Measurements from ENCODE around the gene LNX2. TPM values are rescaled to one million over a fixed set of nuclear protein-coding genes. Genes with fewer than 3 reads are reported as not detected.
A peak's percentile ranks its signal among the peaks of the same experiment; 100 is the strongest.

Gene LNX2
- total RNA-seq, 1 experiment from 2014 or later, result 9.3 TPM

DNA sequence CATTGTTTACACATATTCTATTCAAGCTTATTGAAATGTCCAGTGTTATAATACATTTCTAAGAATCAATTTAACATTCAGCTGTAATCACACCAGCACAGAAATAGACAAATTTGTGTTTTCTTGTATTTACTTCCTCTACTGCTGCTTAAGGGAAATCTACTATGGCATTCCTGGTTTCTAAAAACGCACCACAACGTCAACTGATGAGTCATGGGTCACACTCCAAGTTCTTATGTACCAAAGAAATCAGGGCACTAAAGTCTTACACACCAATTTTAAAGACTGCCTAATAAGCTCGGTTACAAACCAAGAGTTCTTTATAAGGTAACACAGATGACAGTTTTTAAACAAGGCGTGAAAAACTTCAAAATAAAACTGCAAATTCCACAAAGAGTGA, 13.2 kb downstream of the LNX2 start:
- peak; percentile 78 for DNase-seq (ENCODE audit: low read depth)

- DNase-seq (ENCODE audit: low read depth), result no peak
Measured at GRCh38 chr13:27605610-27606200, 14.6 kb downstream of the LNX2 start.

DNA sequence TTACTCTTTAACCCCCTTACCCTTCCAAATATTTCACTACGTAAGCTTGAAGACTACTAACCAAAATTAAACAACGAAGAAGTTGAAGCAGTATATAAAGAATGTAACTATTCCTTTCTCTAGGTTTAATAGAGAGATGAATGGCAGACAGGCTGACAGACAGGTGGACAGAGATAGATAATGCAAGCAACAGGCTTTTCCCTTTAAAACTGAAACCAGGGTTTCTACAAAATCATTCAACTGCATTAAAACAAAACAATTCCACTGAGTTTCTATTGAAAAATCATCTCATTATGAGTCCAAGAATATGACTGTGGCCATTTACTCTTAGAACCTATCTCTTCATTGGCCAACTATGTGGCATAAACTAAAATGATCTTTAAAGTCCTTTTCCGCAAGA, 15.2 kb downstream of the LNX2 start:
- DNase-seq (ENCODE audit: low read depth), result no peak

DNA sequence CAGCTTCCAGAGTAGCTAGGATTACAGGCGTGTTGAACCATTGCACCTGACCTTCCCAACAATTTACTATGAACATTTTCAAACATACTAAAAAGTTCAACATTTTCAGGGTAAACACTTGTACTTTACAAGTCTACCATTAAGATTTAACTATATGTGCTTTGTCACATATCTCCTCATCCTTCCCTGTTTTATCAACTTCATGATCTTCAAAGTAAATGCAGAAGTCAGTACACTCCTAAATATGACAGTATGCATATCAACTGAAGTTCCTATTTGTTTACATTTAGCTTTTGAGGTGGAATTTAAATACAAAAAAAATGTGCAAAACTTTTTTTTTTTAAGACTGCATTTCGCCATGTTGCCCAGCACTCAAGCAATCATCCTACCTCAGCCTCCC, 18.5 kb downstream of the LNX2 start:
- no peak for DNase-seq (ENCODE audit: low read depth)

- no peak for DNase-seq (ENCODE audit: low read depth)
Measured at GRCh38 chr13:27601208-27601607, 19.1 kb downstream of the LNX2 start.

DNA sequence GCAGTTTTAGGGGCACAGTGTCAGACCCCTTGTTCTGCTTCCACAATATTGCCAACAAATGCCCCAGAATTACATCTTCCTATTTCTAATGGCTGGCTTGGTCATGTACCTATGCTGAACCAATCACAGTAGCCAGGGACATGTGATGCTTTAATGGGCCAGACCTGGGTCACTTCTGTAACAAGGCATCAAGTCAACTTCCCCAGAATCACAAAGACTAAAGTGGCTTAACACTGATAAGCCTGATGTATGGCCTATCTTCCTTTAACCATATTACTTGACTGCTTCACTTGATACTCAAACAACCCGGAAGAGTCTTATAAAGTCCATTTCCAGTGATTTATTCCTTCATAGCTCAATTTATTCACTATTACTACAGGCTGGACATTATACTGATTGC, 19.6 kb downstream of the LNX2 start:
- no peak for DNase-seq (ENCODE audit: low read depth)

DNA sequence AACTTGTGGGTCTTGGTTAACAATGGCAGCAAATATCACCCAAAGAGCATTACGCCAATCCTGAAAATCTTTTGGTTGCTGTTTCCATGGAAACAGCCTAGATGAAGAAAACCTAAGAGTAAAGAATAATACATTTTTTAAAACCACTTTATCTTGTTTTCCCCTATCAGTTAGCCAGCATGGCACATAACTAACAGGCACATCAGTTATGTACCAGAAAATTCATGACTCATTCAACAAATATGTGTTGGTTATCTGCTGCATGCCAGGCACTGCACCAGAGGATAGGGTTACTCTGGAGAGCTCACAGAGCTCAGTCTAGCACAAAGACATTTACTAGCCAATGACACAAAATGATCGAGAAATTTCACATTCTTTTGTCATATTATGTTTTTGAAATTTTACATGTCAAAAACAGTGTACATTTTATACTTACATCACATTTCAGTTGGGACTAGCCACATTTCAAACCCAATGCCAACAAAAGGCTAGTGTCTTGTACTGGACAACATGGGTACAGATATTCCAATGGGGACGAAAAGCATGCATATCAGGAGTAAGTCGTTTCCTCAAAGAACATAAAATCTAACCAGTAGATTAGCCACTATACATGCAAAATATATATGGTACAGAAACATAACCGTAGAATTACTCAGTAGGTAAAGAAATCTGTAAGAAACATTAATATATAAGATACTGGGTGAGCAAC, 20.3 kb downstream of the LNX2 start:
- DNase-seq (ENCODE audit: low read depth), result peak; percentile 90

GRCh38 chr13:27599096-27599495, 21.2 kb downstream of the LNX2 start:
- DNase-seq (ENCODE audit: low read depth), result no peak

- peak; percentile 52 for DNase-seq (ENCODE audit: low read depth)
Measured at GRCh38 chr13:27595055-27595811, 25.1 kb downstream of the LNX2 start.

- DNase-seq (ENCODE audit: low read depth), result no peak
Measured at GRCh38 chr13:27593267-27593666, 27.1 kb downstream of the LNX2 start.

DNA sequence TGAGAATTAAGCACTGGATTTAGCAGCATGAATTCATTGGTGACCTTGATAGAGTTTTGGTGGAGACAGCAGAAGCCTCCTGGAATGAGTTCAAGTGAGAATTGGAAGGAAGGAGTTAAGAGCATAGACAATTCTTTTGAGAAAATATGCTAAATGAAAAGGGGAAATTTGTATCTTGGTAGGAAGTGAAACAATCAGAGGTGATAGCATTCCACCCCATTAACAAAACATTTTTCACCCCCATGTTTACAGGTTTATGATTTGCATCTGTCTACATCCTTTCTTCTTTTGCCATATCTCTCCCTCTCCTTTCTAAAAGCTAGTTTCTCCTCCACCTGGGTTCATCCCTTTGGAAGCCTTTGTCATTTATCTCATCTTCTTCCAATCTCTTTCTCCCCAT, 27.5 kb downstream of the LNX2 start:
- DNase-seq (ENCODE audit: low read depth), result no peak

- DNase-seq (ENCODE audit: low read depth), result no peak
Measured at GRCh38 chr13:27588405-27588804, 31.9 kb downstream of the LNX2 start.

GRCh38 chr13:27587095-27587746, 33.1 kb downstream of the LNX2 start:
- DNase-seq (ENCODE audit: low read depth), result no peak

- peak; percentile 70 for DNase-seq (ENCODE audit: low read depth)
Measured at GRCh38 chr13:27583645-27584044, 36.7 kb downstream of the LNX2 start.

DNA sequence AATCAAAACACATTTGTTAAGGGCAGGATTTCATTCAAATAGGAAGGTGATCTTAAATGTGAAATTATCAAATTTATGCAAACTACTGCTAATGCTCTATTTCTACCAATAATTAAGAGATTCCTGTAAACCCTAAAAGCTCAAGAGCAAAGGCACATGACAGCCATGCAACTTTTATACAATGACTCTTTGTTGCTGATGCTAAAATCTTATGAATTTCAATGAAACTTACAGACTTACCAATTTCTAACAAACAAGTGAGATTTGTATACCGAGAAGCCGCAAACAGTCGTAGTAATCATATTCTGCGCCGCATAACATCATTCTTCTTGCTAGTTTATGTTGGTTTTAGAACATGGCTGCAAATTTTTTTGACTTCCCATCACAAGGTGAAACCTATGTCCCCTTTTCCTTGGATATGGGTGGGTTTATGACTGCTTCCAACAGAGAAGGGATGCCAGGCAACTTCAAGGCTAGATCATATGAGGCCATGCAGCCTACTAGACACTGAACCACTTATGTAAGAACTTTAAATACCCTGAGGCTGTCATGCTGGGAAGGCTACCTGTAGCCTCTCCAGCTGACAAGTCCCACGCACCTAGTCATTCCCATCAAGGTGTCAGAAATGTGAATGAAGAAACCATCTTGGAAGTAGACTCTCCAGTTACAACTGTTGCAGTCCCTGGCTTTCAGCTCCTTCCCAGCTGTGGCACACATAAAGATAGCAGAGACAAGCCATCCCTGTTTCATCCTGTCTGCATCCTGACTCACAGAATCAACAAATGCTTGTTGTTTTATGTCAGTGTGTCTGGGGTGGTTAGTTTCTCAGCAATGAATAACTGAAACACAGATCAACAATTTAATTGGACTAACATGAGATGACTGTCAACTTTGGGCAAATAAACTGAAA, 42.0 kb downstream of the LNX2 start:
- peak; percentile 39 for DNase-seq (ENCODE audit: low read depth)

- peak; percentile 14 for DNase-seq (ENCODE audit: low read depth)
Measured at GRCh38 chr13:27574661-27575060, 45.7 kb downstream of the LNX2 start.

DNA sequence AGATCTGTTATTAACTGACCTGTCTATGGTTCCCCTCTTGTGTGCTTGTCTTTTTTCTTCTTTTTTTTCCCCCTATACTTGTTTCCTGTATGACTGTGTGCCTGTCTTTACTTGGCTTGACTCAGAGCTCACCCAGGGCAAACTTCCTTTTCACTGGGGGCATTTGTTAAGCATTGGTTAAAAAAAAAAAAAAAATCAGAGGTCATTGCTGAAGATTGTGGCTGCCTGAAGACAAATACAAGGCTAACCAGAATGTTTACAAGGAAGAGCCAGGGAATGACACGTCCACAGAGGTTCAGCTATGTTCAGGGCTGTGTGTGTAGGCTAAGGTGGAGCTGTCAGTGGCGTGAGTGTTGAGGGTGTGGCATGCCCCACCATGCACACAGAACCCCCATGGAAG, 47.1 kb downstream of the LNX2 start:
- peak; percentile 83 for DNase-seq (ENCODE audit: low read depth)

DNA sequence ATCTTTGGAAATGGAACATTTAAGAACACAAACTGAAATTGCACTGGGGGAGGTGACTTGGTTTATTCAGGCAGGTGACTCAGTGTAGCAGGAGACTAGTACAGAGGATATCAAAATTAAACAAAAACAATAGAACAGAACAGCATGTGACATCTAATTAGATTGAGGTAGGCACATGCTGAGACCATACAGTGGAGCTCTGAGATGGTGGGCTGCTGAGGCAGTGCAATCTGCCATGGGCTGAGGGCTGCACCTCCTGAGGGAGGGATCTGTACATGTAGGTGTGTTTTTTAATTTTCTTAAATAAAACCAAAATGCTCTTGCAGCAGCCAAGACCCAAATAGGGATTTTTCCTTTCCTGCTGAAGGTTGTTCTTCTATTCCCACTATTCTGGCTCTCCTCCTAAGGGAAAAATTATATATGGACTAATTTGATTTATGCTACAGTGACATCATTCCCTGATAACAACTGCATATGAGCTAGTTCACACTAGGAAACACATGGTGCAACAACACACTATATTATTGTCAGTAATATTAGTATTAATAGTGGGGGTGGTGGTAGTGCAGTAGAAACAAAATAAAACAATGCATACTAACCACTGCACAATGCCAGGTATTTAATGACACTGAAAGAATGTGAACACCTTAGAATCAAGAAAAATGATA, 48.0 kb downstream of the LNX2 start:
- no peak for DNase-seq (ENCODE audit: low read depth)

GRCh38 chr13:27570906-27571305, 49.4 kb downstream of the LNX2 start:
- no peak for DNase-seq (ENCODE audit: low read depth)

GRCh38 chr13:27569405-27569804, 50.9 kb downstream of the LNX2 start:
- no peak for DNase-seq (ENCODE audit: low read depth)

DNA sequence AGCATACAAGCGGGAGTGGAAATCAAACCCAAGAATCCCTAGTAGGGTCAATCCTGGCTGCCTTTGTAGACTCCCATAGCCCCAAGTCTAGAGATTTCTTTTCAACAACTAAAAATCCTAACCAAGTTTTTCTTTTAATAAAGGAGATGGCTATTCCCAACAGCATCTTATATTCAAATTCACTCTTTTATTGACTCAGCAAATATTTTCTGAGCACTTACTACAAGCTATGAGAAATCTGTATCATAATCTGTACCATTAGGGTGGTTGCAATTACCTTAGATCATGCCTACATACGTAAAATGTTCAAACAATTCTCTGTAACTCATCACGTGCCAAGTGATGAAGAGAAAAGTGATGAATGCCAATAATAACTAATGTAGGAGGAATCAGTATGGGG, 54.5 kb downstream of the LNX2 start:
- DNase-seq (ENCODE audit: low read depth), result no peak
